HG02840 (cell line): ENCODE results near the gene ABTB2.

Source experiments
- ATAC-seq: cut with Tn5 transposase; IDR thresholded peaks from one replicate; pipeline ENCODE4 v1.9.1; 2021; ENCODE audit warnings: mild to moderate bottlenecking, moderate library complexity, moderate number of reproducible peaks; ENCODE audit not compliant: unreplicated experiment, low FRiP score

The ABTB2 gene

GRCh38 chr11:34363363-34364084 is 5.7 kb upstream of the ABTB2 start:
- ATAC-seq = no peak

GRCh38 chr11:34360046-34360445 is 2.2 kb upstream of the ABTB2 start:
- ATAC-seq = no peak

- no peak for ATAC-seq
Measured at GRCh38 chr11:34359548-34359891, 1.7 kb upstream of the ABTB2 start.

- peak; percentile 16 for ATAC-seq
Measured at GRCh38 chr11:34358728-34359547, 1.1 kb upstream of the ABTB2 start.

GRCh38 chr11:34358258-34358727 is 483 bp upstream of the ABTB2 start:
- peak; percentile 3 for ATAC-seq

GRCh38 chr11:34356913-34357700 is 703 bp downstream of the ABTB2 start:
- peak; percentile 20 for ATAC-seq

GRCh38 chr11:34356576-34356912 is 1.3 kb downstream of the ABTB2 start:
- ATAC-seq = no peak

GRCh38 chr11:34356130-34356529 is 1.7 kb downstream of the ABTB2 start:
- ATAC-seq = no peak

- ATAC-seq = no peak
Measured at GRCh38 chr11:34355726-34356125, 2.1 kb downstream of the ABTB2 start.

GRCh38 chr11:34354782-34355181 is 3.0 kb downstream of the ABTB2 start:
- ATAC-seq = no peak

- no peak for ATAC-seq
Measured at GRCh38 chr11:34353881-34354280, 3.9 kb downstream of the ABTB2 start.

GRCh38 chr11:34351687-34352469 is 5.9 kb downstream of the ABTB2 start:
- ATAC-seq = no peak

GRCh38 chr11:34351051-34351450 is 6.8 kb downstream of the ABTB2 start:
- no peak for ATAC-seq

- no peak for ATAC-seq
Measured at GRCh38 chr11:34349882-34350281, 7.9 kb downstream of the ABTB2 start.

GRCh38 chr11:34348919-34349318 is 8.9 kb downstream of the ABTB2 start:
- ATAC-seq = no peak

GRCh38 chr11:34348096-34348495 is 9.7 kb downstream of the ABTB2 start:
- ATAC-seq = no peak

GRCh38 chr11:34346551-34346950 is 11.3 kb downstream of the ABTB2 start:
- ATAC-seq = no peak

- no peak for ATAC-seq
Measured at GRCh38 chr11:34345991-34346480, 11.8 kb downstream of the ABTB2 start.

- no peak for ATAC-seq
Measured at GRCh38 chr11:34345540-34345876, 12.3 kb downstream of the ABTB2 start.

- ATAC-seq = no peak
Measured at GRCh38 chr11:34344768-34345539, 12.9 kb downstream of the ABTB2 start.
